PC-3 (cell line): ENCODE data around the gene SOX12. TPM values are rescaled to one million over a fixed set of nuclear protein-coding genes. Genes with fewer than 3 reads are reported as not detected.

Experiments used
- ATAC-seq: fragments of 200-7000 bp; cut with Tn5 transposase; 2 replicates; pipeline ENCODE4 v1.9.1; 2020; ENCODE audit warnings: mild to moderate bottlenecking, moderate library complexity
- BruUV-seq: library from RNA; stranded (reverse); fragments of 400-500 nt; replicated peaks from 2 replicates; lab custom pipeline; 2021; lab: Mats Ljungman, UMichigan
- CTCF ChIA-PET: fragments of 300-600 bp; sonication (Branson Sonifier 250); formaldehyde crosslinking; loops from one replicate; lab custom pipeline; 2022; ENCODE audit warnings: antibody characterized with exemption; lab: Charles Lee
- POLR2A ChIA-PET: fragments of 300-600 bp; sonication (Branson Sonifier 250); formaldehyde crosslinking; loops from one replicate; lab custom pipeline; 2022; ENCODE audit warnings: antibody characterized with exemption; ENCODE audit not compliant: unreplicated experiment; lab: Charles Lee
- DNase-seq: peaks from one replicate; pipeline ENCODE4 v3.0.0-alpha.2; 2015
- H2AFZ ChIP-seq: fragments of 300-600 bp; sonication (generic); 2 replicates; pipeline ENCODE4 v1.6.0; 2016; ENCODE audit warnings: antibody characterized with exemption, low read length
- H3F3A ChIP-seq: fragments of 300-600 bp; sonication (generic); one replicate; pipeline ENCODE4 v1.6.0; 2017; ENCODE audit warnings: antibody characterized with exemption, low read length, control low read depth, mild to moderate bottlenecking; ENCODE audit not compliant: unreplicated experiment
- H3K27ac ChIP-seq: fragments of 300-600 bp; sonication (generic); 2 replicates; pipeline ENCODE4 v1.5.1; 2016; ENCODE audit warnings: mild to moderate bottlenecking, low read length
- H3K27me3 ChIP-seq: fragments of 300-600 bp; sonication (generic); 2 replicates; pipeline ENCODE4 v1.6.1; 2016; ENCODE audit warnings: low read length, mixed read lengths
- H3K36me3 ChIP-seq: fragments of 300-600 bp; sonication (generic); 2 replicates; pipeline ENCODE4 v1.6.1; 2016; ENCODE audit warnings: low read depth, mixed run types, low read length, mixed read lengths
- H3K4me1 ChIP-seq: fragments of 300-600 bp; sonication (generic); 2 replicates; pipeline ENCODE4 v1.5.1; 2016; ENCODE audit warnings: low read length; ENCODE audit not compliant: insufficient read depth
- H3K4me2 ChIP-seq: fragments of 300-600 bp; sonication (generic); 2 replicates; pipeline ENCODE4 v1.6.0; 2016; ENCODE audit warnings: low read length
- H3K4me3 ChIP-seq: fragments of 300-600 bp; sonication (generic); 2 replicates; pipeline ENCODE4 v1.5.1; 2016; ENCODE audit warnings: mild to moderate bottlenecking, low read length, mixed read lengths
- H3K79me2 ChIP-seq: fragments of 300-600 bp; sonication (generic); 2 replicates; pipeline ENCODE4 v1.6.1; 2017; ENCODE audit warnings: low read length, mixed read lengths
- H3K9ac ChIP-seq: fragments of 300-600 bp; sonication (generic); 2 replicates; pipeline ENCODE4 v1.6.0; 2016; ENCODE audit warnings: mild to moderate bottlenecking, low read length
- H3K9me2 ChIP-seq: fragments of 300-600 bp; sonication (generic); replicated peaks from 2 replicates; pipeline ENCODE4 v1.6.1; 2016; ENCODE audit warnings: mixed run types, low read length, mixed read lengths
- H3K9me3 ChIP-seq: fragments of 300-600 bp; sonication (generic); 2 replicates; pipeline ENCODE4 v1.6.1; 2016; ENCODE audit warnings: low read length, mixed read lengths
- H4K20me1 ChIP-seq: fragments of 300-600 bp; sonication (generic); 2 replicates; pipeline ENCODE4 v1.6.1; 2016; ENCODE audit warnings: low read length, mixed read lengths
- EZH2 ChIP-seq: fragments of 300-600 bp; sonication (generic); IDR thresholded peaks from one replicate; pipeline ENCODE4 v1.6.1; 2017; ENCODE audit warnings: antibody characterized with exemption, mild to moderate bottlenecking, low read length; ENCODE audit not compliant: unreplicated experiment
- EZH2phosphoT487 ChIP-seq: fragments of 300-600 bp; sonication (generic); IDR thresholded peaks from 2 replicates; pipeline ENCODE4 v1.6.1; 2018; ENCODE audit warnings: mild to moderate bottlenecking, antibody characterized with exemption, low read length, borderline replicate concordance
- intact Hi-C: fragments of 100-400 bp; cut with micrococcal nuclease; formaldehyde crosslinking; loops from 2 replicates; pipeline ENCODE4 v1.9.0; 2023
- total RNA-seq: library from RNA; depleted of rRNA; stranded (reverse); fragments of >200 nt; gene quantifications from 2 replicates; pipeline ENCODE4 v1.2.3, GENCODE V29; 2014
- TF ChIP-seq, protein P1 (sequence below): fragments of 300-600 bp; sonication (generic); conservative IDR thresholded peaks from 2 replicates; pipeline ENCODE4 v1.5.1; 2017; ENCODE audit warnings: antibody characterized with exemption, low read depth, mild to moderate bottlenecking, low read length

Gene SOX12
- total RNA-seq, 1 experiment from 2014 or later = 13.8 TPM

DNA sequence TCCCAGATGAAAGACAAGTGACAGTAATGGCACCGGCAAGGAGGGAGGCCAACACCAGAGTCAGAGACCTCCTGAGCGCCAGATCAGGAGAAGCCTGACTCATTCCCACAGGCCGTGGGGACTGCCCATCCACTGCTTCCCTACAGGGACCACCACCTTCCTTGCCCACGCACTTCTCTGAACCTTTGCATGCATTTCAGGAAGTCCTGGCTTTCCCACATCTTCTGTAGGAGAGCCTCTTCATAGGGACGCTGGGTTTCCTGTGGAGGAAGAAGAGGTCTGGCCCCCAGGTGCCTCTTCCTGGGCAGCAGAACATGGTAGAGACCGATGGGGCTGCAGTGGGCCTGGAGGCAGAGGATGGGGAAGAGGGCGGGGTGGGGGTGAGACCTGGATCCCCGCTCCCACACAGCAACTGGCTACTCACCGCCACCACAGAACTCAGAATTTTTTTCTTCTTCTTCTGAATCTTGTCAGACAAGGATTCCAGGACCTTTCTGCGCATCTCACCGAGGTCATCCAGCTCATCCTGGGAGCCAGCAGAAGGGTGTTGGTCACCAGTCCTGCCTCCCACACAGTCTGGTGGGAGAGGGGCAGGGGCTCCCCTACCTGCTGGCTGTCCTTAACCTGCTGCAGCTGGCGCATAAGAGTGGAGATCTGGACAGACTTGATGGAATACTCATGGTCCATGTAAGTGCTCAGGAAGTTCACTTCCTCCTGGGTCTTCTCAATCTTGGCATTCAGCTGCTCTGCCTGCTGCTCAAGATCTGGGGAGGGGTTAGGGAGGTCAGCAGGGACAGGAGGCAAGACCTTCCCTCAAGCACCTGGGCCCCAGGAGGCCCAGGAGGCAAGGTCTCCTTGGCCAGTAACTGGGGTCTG, 48.5 kb upstream of the SOX12 start:
- Histone ChIP-seq H3F3A (no peaks in the 10 kb centered on the region), H3K79me2 (no peaks in the 10 kb centered on the region), H3K36me3 (peaks cover 11% of the 10 kb centered on the region), H3K9me2 (no peaks in the 10 kb centered on the region), H3K27me3 (no peaks in the 10 kb centered on the region), H3K4me2 (no peak overlapping the region), H3K27ac (no peak overlapping the region), H2AFZ (no peak overlapping the region), H4K20me1 (no peaks in the 10 kb centered on the region), H3K9ac (no peak overlapping the region), H3K4me3 (no peak overlapping the region), H3K9me3 (no peaks in the 10 kb centered on the region), H3K4me1 (no peaks in the 10 kb centered on the region)
- no peak for ATAC-seq
- TSS peak; percentile 39 for BruUV-seq
- ChIA-PET CTCF (no interaction called here), POLR2A (no interaction called here)
- DNase-seq = no peak
- intact Hi-C loops = no loop called here
- TF ChIP-seq EZH2 (no peak), EZH2phosphoT487 (no peak)
- TF ChIP-seq, protein P1, sequence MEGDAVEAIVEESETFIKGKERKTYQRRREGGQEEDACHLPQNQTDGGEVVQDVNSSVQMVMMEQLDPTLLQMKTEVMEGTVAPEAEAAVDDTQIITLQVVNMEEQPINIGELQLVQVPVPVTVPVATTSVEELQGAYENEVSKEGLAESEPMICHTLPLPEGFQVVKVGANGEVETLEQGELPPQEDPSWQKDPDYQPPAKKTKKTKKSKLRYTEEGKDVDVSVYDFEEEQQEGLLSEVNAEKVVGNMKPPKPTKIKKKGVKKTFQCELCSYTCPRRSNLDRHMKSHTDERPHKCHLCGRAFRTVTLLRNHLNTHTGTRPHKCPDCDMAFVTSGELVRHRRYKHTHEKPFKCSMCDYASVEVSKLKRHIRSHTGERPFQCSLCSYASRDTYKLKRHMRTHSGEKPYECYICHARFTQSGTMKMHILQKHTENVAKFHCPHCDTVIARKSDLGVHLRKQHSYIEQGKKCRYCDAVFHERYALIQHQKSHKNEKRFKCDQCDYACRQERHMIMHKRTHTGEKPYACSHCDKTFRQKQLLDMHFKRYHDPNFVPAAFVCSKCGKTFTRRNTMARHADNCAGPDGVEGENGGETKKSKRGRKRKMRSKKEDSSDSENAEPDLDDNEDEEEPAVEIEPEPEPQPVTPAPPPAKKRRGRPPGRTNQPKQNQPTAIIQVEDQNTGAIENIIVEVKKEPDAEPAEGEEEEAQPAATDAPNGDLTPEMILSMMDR = no peak

DNA sequence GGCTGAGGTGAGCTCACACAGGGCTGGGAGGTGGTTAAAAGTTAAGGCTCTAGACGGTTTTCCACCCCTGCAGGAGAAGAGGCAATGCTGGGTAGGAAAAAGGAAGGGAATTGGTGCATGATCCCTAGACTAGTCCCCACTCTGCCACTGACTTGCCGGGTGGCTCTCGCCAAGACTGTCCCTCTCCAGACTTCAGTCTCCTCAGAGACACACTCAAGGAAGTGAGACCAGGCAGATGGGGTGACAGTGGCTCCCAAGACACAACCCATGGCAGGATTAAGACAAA, 47.9 kb upstream of the SOX12 start:
- no peaks in the 10 kb centered on the region for H3K9me2 ChIP-seq
- H3K36me3 ChIP-seq = peaks cover 11% of the 10 kb centered on the region
- no peaks in the 10 kb centered on the region for H3K9me3 ChIP-seq
- H3K4me3 ChIP-seq = no peak overlapping the region
- H3F3A ChIP-seq = no peaks in the 10 kb centered on the region
- H4K20me1 ChIP-seq = no peaks in the 10 kb centered on the region
- no peak for DNase-seq
- no peaks in the 10 kb centered on the region for H3K4me1 ChIP-seq
- no peak overlapping the region for H3K4me2 ChIP-seq
- H3K27me3 ChIP-seq = no peaks in the 10 kb centered on the region
- no peak overlapping the region for H2AFZ ChIP-seq
- CTCF ChIA-PET = no interaction called here
- H3K79me2 ChIP-seq = no peaks in the 10 kb centered on the region
- TF ChIP-seq EZH2phosphoT487 = no peak
- no peak for TF ChIP-seq EZH2
- TF ChIP-seq, protein P1 = no peak
- H3K9ac ChIP-seq = no peak overlapping the region
- intact Hi-C loops = no loop called here
- POLR2A ChIA-PET = no interaction called here
- BruUV-seq = no TSS peak
- H3K27ac ChIP-seq = no peak overlapping the region
- no peak for ATAC-seq

DNA sequence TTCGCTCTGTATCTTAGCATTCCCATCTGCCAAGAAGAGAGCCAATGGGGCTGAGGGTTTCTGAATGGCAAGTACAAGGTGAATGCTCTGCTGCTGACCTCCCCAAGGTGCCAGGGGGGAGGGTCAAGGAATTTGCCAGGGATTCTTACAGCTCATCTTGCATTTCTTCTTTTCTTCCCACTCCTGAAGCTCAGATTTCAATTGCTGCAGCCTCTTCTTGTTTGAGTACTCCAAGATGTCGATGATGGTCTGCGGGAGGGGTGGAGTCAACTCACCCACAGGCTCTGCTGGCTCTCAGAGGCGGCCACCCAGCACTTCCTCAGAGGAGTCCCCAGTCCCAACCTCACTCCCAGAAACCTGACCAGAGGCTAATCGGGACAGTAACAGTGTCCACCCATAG, 47.2 kb upstream of the SOX12 start:
- Histone ChIP-seq H3K36me3 (peaks cover 11% of the 10 kb centered on the region), H3K27me3 (no peaks in the 10 kb centered on the region), H3K4me2 (no peak overlapping the region), H3K79me2 (no peaks in the 10 kb centered on the region), H3K9me3 (no peaks in the 10 kb centered on the region), H3K9me2 (no peaks in the 10 kb centered on the region), H3K9ac (no peak overlapping the region), H2AFZ (no peak overlapping the region), H4K20me1 (no peaks in the 10 kb centered on the region), H3K4me1 (no peaks in the 10 kb centered on the region), H3K4me3 (no peak overlapping the region), H3F3A (no peaks in the 10 kb centered on the region), H3K27ac (no peak overlapping the region)
- ATAC-seq = no peak
- BruUV-seq = no TSS peak
- POLR2A ChIA-PET = no interaction called here
- DNase-seq = no peak
- TF ChIP-seq, protein P1 = no peak
- TF ChIP-seq EZH2 (no peak), EZH2phosphoT487 (no peak)
- intact Hi-C loops = no loop called here
- CTCF ChIA-PET = interaction anchor here (0.6 kb wide), 1 partner anchor 23 kb away, joined by 5 read pairs; no protein-coding TSS in a partner anchor
